ENCODE results near the gene POLL.

DNA sequence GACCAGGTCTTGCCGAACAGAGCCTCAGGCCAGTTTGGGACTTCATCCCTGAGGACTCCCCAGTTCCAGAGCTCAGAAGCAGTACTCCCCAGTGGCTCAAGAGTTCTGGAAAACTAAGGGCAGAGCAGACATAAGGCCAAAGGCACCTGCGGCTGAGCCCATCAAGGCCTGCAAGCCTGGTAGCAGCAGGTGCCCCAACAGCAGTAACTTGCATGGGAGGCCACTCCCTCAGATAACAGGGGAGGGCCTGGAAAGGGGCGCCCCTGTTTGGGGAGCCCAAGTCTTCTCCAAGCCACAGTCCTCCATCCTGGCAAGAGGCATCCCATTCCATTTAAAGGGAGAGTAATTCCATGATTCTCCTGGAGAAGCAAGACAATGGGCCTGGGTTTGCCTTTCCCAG is 13.0 kb downstream of the POLL start:
- TF ChIP-seq, protein P1, sequence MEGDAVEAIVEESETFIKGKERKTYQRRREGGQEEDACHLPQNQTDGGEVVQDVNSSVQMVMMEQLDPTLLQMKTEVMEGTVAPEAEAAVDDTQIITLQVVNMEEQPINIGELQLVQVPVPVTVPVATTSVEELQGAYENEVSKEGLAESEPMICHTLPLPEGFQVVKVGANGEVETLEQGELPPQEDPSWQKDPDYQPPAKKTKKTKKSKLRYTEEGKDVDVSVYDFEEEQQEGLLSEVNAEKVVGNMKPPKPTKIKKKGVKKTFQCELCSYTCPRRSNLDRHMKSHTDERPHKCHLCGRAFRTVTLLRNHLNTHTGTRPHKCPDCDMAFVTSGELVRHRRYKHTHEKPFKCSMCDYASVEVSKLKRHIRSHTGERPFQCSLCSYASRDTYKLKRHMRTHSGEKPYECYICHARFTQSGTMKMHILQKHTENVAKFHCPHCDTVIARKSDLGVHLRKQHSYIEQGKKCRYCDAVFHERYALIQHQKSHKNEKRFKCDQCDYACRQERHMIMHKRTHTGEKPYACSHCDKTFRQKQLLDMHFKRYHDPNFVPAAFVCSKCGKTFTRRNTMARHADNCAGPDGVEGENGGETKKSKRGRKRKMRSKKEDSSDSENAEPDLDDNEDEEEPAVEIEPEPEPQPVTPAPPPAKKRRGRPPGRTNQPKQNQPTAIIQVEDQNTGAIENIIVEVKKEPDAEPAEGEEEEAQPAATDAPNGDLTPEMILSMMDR (IDR thresholded peaks at IDR 0.05): no peak
- no peak for TF ChIP-seq REST (IDR thresholded peaks at IDR 0.05; ENCODE audit: insufficient read depth in 1 of 2, low read depth in 2 of 2, low read length in 1 of 2)
- TF ChIP-seq TCF7L2 (IDR thresholded peaks at IDR 0.05; ENCODE audit: low read depth, low read length): no peak
- TF ChIP-seq POLR2AphosphoS5 (IDR thresholded peaks at IDR 0.05; ENCODE audit: low read depth, low read length): no peak
- no peak for TF ChIP-seq SIN3A (IDR thresholded peaks at IDR 0.05; ENCODE audit: borderline replicate concordance, insufficient read depth, low read depth, low read length)

Data from Panc1 (cell line).